HG03039 (cell line): ENCODE results near the gene LRTM1.

ENCODE experiments used
- ATAC-seq: cut with Tn5 transposase; IDR thresholded peaks from one replicate; pipeline ENCODE4 v1.9.1; 2021; ENCODE audit warnings: mild to moderate bottlenecking, moderate library complexity; ENCODE audit not compliant: unreplicated experiment

LRTM1 gene

GRCh38 chr3:54897028-54897711 lies 30.7 kb downstream of the LRTM1 start:
- no peak for ATAC-seq

GRCh38 chr3:54895613-54896012 lies 32.2 kb downstream of the LRTM1 start:
- ATAC-seq: no peak

- no peak for ATAC-seq
These were observed 35.7 kb downstream of the LRTM1 start for GRCh38 chr3:54892168-54892567.

GRCh38 chr3:54891540-54891897 lies 36.3 kb downstream of the LRTM1 start:
- ATAC-seq: no peak

GRCh38 chr3:54889731-54890130 lies 38.1 kb downstream of the LRTM1 start:
- no peak for ATAC-seq

- no peak for ATAC-seq
These were observed 39.0 kb downstream of the LRTM1 start for GRCh38 chr3:54888873-54889272.

GRCh38 chr3:54888162-54888561 lies 39.7 kb downstream of the LRTM1 start:
- no peak for ATAC-seq

- ATAC-seq: no peak
These were observed 45.6 kb downstream of the LRTM1 start for GRCh38 chr3:54882129-54882833.

- ATAC-seq: no peak
These were observed 49.7 kb downstream of the LRTM1 start for GRCh38 chr3:54878145-54878544.

- ATAC-seq: no peak
These were observed 50.1 kb downstream of the LRTM1 start for GRCh38 chr3:54877730-54878129.

GRCh38 chr3:54876694-54877093 lies 51.2 kb downstream of the LRTM1 start:
- no peak for ATAC-seq

- no peak for ATAC-seq
These were observed 52.1 kb downstream of the LRTM1 start for GRCh38 chr3:54875596-54876268.

GRCh38 chr3:54874816-54875556 lies 52.9 kb downstream of the LRTM1 start:
- no peak for ATAC-seq

GRCh38 chr3:54873059-54874010 lies 54.5 kb downstream of the LRTM1 start:
- no peak for ATAC-seq

GRCh38 chr3:54871867-54872266 lies 56.0 kb downstream of the LRTM1 start:
- no peak for ATAC-seq

- ATAC-seq: no peak
These were observed 57.4 kb downstream of the LRTM1 start for GRCh38 chr3:54870423-54870822.
